ENCODE data around the gene NTRK2. TPM values are rescaled to one million over a fixed set of nuclear protein-coding genes. Genes with fewer than 3 reads are reported as not detected.
A peak's percentile ranks its signal among the peaks of the same experiment; 100 is the strongest.

The NTRK2 gene
- total and polyA plus RNA-seq, 2 experiments from 2014 or later: 0.03 TPM; not detected in 1

GRCh38 chr9:84759300-84759750 lies 89.8 kb downstream of the NTRK2 start (continued):
- no peak for TF ChIP-seq REST (IDR thresholded peaks at IDR 0.05; ENCODE audit: unreplicated experiment)

DNA sequence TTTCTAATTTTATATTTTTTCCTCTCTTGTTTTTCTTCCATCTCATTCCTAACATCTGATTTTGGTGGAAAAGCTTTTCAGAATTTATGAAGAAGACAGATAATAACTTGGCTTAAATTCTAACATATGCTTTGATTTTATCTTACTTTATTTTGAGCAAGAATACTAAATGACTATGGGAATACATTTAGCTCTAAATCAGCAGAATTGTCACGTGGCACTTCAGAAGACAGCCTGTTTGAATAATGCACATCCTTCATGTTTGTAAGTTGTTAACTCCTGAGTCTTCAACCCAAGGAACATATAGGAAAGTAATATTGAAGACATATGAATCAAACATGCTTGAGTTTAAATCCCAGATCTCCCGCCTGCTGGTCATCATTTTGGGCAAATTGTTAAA lies 90.3 kb downstream of the NTRK2 start:
- no peaks in the 10 kb centered on the region for H3K79me2 ChIP-seq (replicated peaks; ENCODE audit: insufficient read depth)
- Mint-ChIP-seq H3K4me3 (no peak overlapping the region), H3K4me1 (no peaks in the 10 kb centered on the region), H3K9me3 (peaks cover 3% of the 10 kb centered on the region; the same call in 1 of the 3 replicates), H3K36me3 (ENCODE audit: low read depth) (no peaks in the 10 kb centered on the region), H3K27me3 (ENCODE audit: insufficient read depth, low read depth, poor library complexity) (peaks cover under 1% of the 10 kb centered on the region), H3K27ac (no peak overlapping the region)
- H3K4me2 ChIP-seq: no peak overlapping the region
- TF ChIP-seq ZNF114 (CRISPR knock-in tag; IDR thresholded peaks at IDR 0.05) (no peak), JUNB (IDR thresholded peaks at IDR 0.05; ENCODE audit: unreplicated experiment) (no peak), EZH2 (IDR thresholded peaks at IDR 0.05; ENCODE audit: low read depth, unreplicated experiment) (no peak), POLR2AphosphoS5 (IDR thresholded peaks at IDR 0.05; ENCODE audit: low read depth) (no peak)
- TF ChIP-seq, protein P1, sequence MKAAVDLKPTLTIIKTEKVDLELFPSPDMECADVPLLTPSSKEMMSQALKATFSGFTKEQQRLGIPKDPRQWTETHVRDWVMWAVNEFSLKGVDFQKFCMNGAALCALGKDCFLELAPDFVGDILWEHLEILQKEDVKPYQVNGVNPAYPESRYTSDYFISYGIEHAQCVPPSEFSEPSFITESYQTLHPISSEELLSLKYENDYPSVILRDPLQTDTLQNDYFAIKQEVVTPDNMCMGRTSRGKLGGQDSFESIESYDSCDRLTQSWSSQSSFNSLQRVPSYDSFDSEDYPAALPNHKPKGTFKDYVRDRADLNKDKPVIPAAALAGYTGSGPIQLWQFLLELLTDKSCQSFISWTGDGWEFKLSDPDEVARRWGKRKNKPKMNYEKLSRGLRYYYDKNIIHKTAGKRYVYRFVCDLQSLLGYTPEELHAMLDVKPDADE (IDR thresholded peaks at IDR 0.05): no peak
- no peak overlapping the region for H3K27ac ChIP-seq (ENCODE audit: low read depth)
- H3K36me3 ChIP-seq (ENCODE audit: insufficient read depth): no peaks in the 10 kb centered on the region
- H4K20me1 ChIP-seq (replicated peaks; ENCODE audit: insufficient read depth): no peaks in the 10 kb centered on the region
- no peaks in the 10 kb centered on the region for H3K4me1 ChIP-seq (ENCODE audit: insufficient read depth)
- ATAC-seq (no peak), DNase-seq (ENCODE audit: low spot score) (no peak)
- H3F3A ChIP-seq (replicated peaks; ENCODE audit: low read depth): no peaks in the 10 kb centered on the region
- H2AFZ ChIP-seq: no peak overlapping the region
- H3K9me2 ChIP-seq (ENCODE audit: insufficient read depth): no peaks in the 10 kb centered on the region
- no peaks in the 10 kb centered on the region for H3K27me3 ChIP-seq (ENCODE audit: insufficient read depth)
- no peak overlapping the region for H3K4me3 ChIP-seq

- H3K36me3 Mint-ChIP-seq (ENCODE audit: low read depth): no peaks in the 10 kb centered on the region
- no peaks in the 10 kb centered on the region for H3K36me3 ChIP-seq (ENCODE audit: insufficient read depth)
- H3F3A ChIP-seq (replicated peaks; ENCODE audit: low read depth): no peaks in the 10 kb centered on the region
- no peaks in the 10 kb centered on the region for H3K27me3 ChIP-seq (ENCODE audit: insufficient read depth)
- peaks cover 2% of the 10 kb centered on the region for H3K27me3 Mint-ChIP-seq (ENCODE audit: insufficient read depth, low read depth, poor library complexity)
- peak overlapping the region; percentile 19; the same call in 1 of the 2 replicates for H2AFZ ChIP-seq
- ATAC-seq (no peak), DNase-seq (ENCODE audit: low spot score) (no peak)
- no peaks in the 10 kb centered on the region for H3K79me2 ChIP-seq (replicated peaks; ENCODE audit: insufficient read depth)
- H3K9me3 Mint-ChIP-seq: peaks cover 3% of the 10 kb centered on the region; the same call in 1 of the 3 replicates
- no peaks in the 10 kb centered on the region for H3K4me1 ChIP-seq (ENCODE audit: insufficient read depth)
- H3K4me2 ChIP-seq: no peak overlapping the region
- H3K27ac Mint-ChIP-seq: no peak overlapping the region
- no peak overlapping the region for H3K4me3 ChIP-seq
- no peaks in the 10 kb centered on the region for H4K20me1 ChIP-seq (replicated peaks; ENCODE audit: insufficient read depth)
- no peak overlapping the region for H3K27ac ChIP-seq (ENCODE audit: low read depth)
- no peaks in the 10 kb centered on the region for H3K9me2 ChIP-seq (ENCODE audit: insufficient read depth)
- H3K4me1 Mint-ChIP-seq: no peaks in the 10 kb centered on the region
- no peak overlapping the region for H3K4me3 Mint-ChIP-seq
- TF ChIP-seq REST (IDR thresholded peaks at IDR 0.05; ENCODE audit: unreplicated experiment): no peak
- no peak for TF ChIP-seq STAT1 (IDR thresholded peaks at IDR 0.05; ENCODE audit: unreplicated experiment)
- TF ChIP-seq CREB1 (CRISPR knock-in tag; IDR thresholded peaks at IDR 0.05; ENCODE audit: low read depth): no peak
- TF ChIP-seq EZH2 (IDR thresholded peaks at IDR 0.05; ENCODE audit: low read depth, unreplicated experiment): no peak
- TF ChIP-seq NANOG (IDR thresholded peaks at IDR 0.05; ENCODE audit: borderline replicate concordance): no peak
- no peak for TF ChIP-seq JUNB (IDR thresholded peaks at IDR 0.05; ENCODE audit: unreplicated experiment)
These were observed 91.7 kb downstream of the NTRK2 start for GRCh38 chr9:84761137-84761808.

Data from GM23338 (cell line).